Rectal smooth muscle tissue (tissue), 1 donor: ENCODE measurements around the gene PPP2R2D.

Experiments used
- H3K27ac ChIP-seq: one replicate; pipeline ENCODE4 v1.7.0; 2013; ENCODE audit warnings: low read depth, low read length, inconsistent platforms
- H3K27me3 ChIP-seq: one replicate; pipeline ENCODE4 v1.7.0; 2013; ENCODE audit warnings: low read length; ENCODE audit not compliant: control insufficient read depth, insufficient read depth
- H3K36me3 ChIP-seq: one replicate; pipeline ENCODE4 v1.7.0; 2013; ENCODE audit warnings: low read length; ENCODE audit not compliant: control insufficient read depth, insufficient read depth
- H3K4me1 ChIP-seq: one replicate; pipeline ENCODE4 v1.7.0; 2013; ENCODE audit warnings: low read length; ENCODE audit not compliant: control insufficient read depth, insufficient read depth
- H3K4me3 ChIP-seq: one replicate; pipeline ENCODE4 v1.7.0; 2013; ENCODE audit warnings: low read length
- H3K9ac ChIP-seq: one replicate; pipeline ENCODE4 v1.7.0; 2013; ENCODE audit warnings: low read length

Gene PPP2R2D

DNA sequence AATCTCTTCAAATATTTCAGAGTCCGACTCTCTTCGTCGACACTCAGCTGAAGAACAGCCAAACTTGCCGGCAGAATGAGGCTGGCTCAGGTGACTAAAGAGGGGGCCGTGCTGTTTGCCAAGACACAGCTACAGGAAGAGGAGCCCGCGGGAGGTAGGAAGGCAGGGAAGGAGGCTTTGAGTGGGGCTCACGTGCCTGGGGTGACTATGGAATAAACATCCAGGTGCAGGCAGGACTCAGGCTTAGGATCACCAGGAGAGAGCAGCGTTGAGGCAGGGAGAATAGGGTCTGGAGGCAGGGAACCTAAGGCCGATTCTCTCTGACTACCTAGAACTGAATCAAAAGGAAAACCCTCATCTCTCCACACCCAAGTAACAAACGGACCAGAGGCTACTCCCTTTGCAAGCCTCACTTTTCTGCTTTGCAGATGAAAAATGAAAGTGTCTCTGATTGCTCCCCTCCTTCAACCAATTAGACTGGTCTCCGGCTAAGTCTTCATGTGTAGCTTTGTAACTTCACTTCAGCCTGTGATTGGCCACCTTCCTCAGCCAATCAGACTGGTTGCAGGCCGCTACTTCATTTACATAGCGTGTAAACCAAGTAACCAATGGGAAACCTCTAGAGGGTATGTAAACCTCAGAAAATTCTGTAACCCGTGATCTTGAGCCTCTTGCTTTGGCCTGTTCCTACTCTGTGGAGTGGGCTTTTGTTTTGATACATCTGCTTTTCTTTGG lies 100.6 kb downstream of the PPP2R2D start:
- no peaks in the 10 kb centered on the region for H3K36me3 ChIP-seq
- peaks cover 5% of the 10 kb centered on the region for H3K4me1 ChIP-seq
- no peaks in the 10 kb centered on the region for H3K27me3 ChIP-seq
- H3K4me3 ChIP-seq: no peak overlapping the region
- H3K27ac ChIP-seq: no peak overlapping the region
- H3K9ac ChIP-seq: no peak overlapping the region

DNA sequence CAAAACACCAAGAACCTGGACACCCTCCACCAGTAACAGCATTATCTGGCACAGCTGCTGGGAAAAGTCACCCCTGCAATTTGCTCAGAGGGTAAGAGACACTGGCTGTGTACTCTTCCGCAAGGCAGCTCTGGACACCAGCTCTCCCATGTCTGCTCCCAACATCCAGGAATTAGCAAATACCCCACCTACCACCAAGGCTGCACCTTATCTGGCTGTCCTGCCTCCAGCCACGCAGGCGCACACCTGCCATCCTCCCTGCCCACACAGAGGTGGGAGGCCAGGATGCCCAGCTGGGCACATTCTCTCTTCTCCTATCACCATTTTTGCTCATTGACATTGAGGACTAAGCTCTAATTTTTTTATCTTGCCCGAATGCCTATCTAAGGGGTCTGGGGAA lies 101.2 kb downstream of the PPP2R2D start:
- no peak overlapping the region for H3K27ac ChIP-seq
- no peak overlapping the region for H3K9ac ChIP-seq
- H3K4me3 ChIP-seq: no peak overlapping the region
- peaks cover 5% of the 10 kb centered on the region for H3K4me1 ChIP-seq
- H3K27me3 ChIP-seq: no peaks in the 10 kb centered on the region
- no peaks in the 10 kb centered on the region for H3K36me3 ChIP-seq

DNA sequence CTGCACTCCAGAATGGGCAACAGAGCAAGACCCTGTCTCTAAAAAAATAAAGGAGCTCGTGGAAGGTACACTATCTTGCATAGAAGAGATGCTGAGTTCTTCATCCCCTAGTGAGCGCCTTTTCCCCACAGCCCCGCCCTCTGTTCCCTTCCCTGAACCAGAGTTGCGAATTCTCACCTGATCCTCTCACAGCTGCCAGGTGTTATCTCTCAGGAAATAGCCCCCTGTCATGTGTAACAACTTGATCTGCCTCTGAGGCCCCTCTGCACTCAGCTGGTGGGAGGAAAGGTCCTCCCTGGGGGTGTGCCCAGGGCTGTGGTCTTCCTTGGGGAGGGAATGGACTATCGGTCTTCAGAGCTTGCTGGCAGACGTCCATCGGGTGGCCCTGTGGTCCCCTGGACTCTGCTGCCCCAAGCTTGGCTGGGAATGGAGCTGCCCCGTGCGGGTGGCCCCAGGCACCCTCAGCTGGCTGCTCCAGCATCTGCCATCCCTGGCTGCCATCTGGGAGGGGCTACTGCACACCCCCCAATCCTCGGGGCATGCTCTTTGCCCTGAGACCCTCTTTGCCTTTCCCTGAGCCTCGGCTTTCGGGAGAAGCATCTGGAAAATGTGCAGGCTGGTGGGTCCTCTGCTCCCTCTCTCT lies 102.6 kb downstream of the PPP2R2D start:
- no peak overlapping the region for H3K27ac ChIP-seq
- no peak overlapping the region for H3K4me3 ChIP-seq
- H3K36me3 ChIP-seq: no peaks in the 10 kb centered on the region
- H3K4me1 ChIP-seq: no peaks in the 10 kb centered on the region
- H3K9ac ChIP-seq: no peak overlapping the region
- no peaks in the 10 kb centered on the region for H3K27me3 ChIP-seq

DNA sequence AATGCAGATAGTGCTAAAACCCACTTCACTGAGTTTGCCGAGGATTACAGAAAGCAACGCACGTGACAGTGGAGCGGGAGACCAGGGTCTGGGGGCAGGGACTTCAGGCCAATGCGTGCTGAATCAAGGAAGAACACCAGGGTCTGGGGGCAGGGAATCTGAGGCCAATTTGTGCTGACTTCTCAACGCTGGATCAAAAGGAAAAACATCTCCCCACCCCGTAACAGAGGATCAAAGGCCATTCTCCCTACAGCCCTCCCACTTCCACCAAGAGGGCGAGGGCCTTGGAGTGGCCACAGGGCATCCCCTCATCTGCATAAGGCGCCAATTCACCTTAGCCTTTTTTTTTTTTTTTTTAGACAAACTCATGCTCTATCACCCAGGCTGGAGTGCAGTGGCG lies 103.2 kb downstream of the PPP2R2D start:
- no peaks in the 10 kb centered on the region for H3K4me1 ChIP-seq
- H3K27ac ChIP-seq: no peak overlapping the region
- no peak overlapping the region for H3K4me3 ChIP-seq
- H3K36me3 ChIP-seq: no peaks in the 10 kb centered on the region
- H3K27me3 ChIP-seq: no peaks in the 10 kb centered on the region
- H3K9ac ChIP-seq: no peak overlapping the region

DNA sequence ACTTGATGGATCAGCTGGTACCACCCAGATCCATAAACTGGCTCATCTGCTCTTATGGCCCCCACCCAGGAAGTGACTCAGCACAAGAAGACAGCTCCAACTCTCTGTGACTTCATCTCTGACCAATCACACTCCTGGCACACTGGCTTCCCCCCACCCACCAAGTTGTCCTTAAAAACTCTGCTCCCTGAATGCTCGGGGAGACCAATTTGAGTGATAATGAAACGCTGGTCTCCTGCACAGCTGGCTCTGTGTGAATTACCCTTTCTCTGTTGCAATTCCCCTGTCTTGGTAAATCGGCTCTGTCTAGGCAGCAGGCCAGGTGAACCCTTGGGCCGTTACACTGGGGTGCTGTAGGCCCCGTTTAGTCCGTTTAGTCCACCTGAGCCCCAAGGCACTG lies 104.3 kb downstream of the PPP2R2D start:
- Histone ChIP-seq H3K36me3 (no peaks in the 10 kb centered on the region), H3K9ac (no peak overlapping the region), H3K27me3 (no peaks in the 10 kb centered on the region), H3K4me3 (no peak overlapping the region), H3K4me1 (no peaks in the 10 kb centered on the region), H3K27ac (no peak overlapping the region)

DNA sequence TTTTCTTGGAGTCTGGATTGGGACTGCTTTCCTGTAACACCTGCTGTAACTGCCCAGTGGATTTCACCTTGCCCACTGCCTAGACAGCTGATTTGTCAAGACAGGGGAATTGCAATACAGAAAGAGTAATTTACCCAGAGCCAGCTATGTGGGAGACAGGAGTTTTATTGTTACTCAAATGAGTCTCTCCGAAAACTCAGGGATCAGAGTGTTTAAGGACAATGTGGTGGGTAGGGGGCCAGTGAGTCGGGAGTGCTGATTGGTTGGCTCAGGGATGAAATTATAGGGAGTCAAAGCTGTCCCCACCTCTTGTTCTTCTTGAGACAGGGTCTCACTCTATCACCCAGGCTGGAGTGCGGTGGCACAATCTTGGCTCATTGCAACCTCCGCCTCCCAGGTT lies 106.2 kb downstream of the PPP2R2D start:
- no peak overlapping the region for H3K4me3 ChIP-seq
- H3K27ac ChIP-seq: no peak overlapping the region
- H3K4me1 ChIP-seq: peaks cover 5% of the 10 kb centered on the region
- no peaks in the 10 kb centered on the region for H3K36me3 ChIP-seq
- H3K9ac ChIP-seq: no peak overlapping the region
- H3K27me3 ChIP-seq: no peaks in the 10 kb centered on the region

DNA sequence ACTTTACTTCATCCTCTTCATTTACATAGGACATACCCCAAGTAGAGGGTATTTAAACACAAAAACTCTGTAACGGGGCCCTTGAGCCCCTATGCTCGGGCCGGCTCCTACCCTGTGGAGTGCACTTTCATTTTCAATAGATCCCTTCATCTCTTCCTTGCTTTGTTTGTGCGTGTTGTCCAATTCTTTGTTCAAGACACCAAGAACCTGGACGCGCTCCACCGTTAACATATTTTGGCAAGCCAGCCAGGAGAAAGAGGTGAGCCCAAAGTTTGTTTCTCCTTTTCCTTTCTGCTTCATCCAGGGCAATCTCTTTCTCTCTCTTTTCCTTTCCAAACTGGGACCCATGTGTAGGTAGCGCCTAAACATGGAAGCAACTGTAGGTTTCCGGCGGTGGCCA lies 106.9 kb downstream of the PPP2R2D start:
- Histone ChIP-seq H3K27ac (no peak overlapping the region), H3K9ac (no peak overlapping the region), H3K4me3 (no peak overlapping the region), H3K4me1 (peaks cover 5% of the 10 kb centered on the region), H3K27me3 (no peaks in the 10 kb centered on the region), H3K36me3 (no peaks in the 10 kb centered on the region)
